Stomach (tissue), 9 donors: ENCODE data around the gene GLCE. TPM values are rescaled to one million over a fixed set of nuclear protein-coding genes. Genes with fewer than 3 reads are reported as not detected.

Experiments
- DNase-seq, 2 donors: peaks; one replicate each; pipeline versions ENCODE4 v3.0.0 to v3.0.0-alpha.2; 2013 to 2019
- H3K27ac ChIP-seq, 5 donors: fragments of 200-600 bp in 4 of 5; sonication (generic) in 4 of 5; one replicate each; pipeline ENCODE4 v1.5.1; 2013 to 2019; ENCODE audit warnings: mild to moderate bottlenecking in 1 of 5, moderate library complexity in 1 of 5
- H3K27me3 ChIP-seq, 3 donors: fragments of 200-600 bp; sonication (generic); one replicate each; pipeline ENCODE4 v1.5.1; 2017 to 2019; ENCODE audit warnings: mixed run types in 1 of 3
- H3K36me3 ChIP-seq, 4 donors: fragments of 200-600 bp; sonication (generic); 1 replicate in 3 of 4; 2 replicates in 1 of 4; pipeline ENCODE4 v1.5.1; 2016 to 2019
- H3K4me1 ChIP-seq, 4 donors: fragments of 200-600 bp; sonication (generic); one replicate each; pipeline ENCODE4 v1.5.1; 2016 to 2019
- H3K4me3 ChIP-seq, 4 donors: fragments of 200-600 bp; sonication (generic) in 3 of 4; one replicate each; pipeline ENCODE4 v1.5.1; 2016 to 2019; ENCODE audit warnings: mild to moderate bottlenecking in 1 of 4
- H3K9me3 ChIP-seq, 4 donors: fragments of 200-600 bp; sonication (generic); one replicate each; pipeline ENCODE4 v1.5.1; 2016 to 2019
- EP300 ChIP-seq: sonication (generic); formaldehyde crosslinking; IDR thresholded peaks from one replicate; pipeline ENCODE4 v1.6.1; 2017; ENCODE audit warnings: antibody characterized with exemption
- POLR2A ChIP-seq, 4 donors: fragments of 450-650 bp; IDR thresholded peaks; one replicate each; pipeline ENCODE4 v1.6.1; 2016; ENCODE audit warnings: antibody characterized with exemption in 4 of 4, control low read depth in 2 of 4, mild to moderate bottlenecking in 1 of 4, moderate library complexity in 1 of 4
- POLR2AphosphoS5 ChIP-seq, 3 donors: sonication (generic); formaldehyde crosslinking; IDR thresholded peaks; one replicate each; pipeline ENCODE4 v1.6.1; 2016; ENCODE audit warnings: antibody characterized with exemption in 3 of 3
- WGBS, 5 donors: extraction: QIAGEN DNeasy Blood & Tissue Kit in 3 of 5; methylation state at CpG; one replicate each; pipeline versions ENCODE4 v1.1.5 to v1.1.7; 2013 to 2018; 5-methylcytosine and 5-hydroxymethylcytosine counted together
- intact Hi-C: fragments of 100-400 bp; cut with DNase I; formaldehyde crosslinking; loops from one replicate; pipeline ENCODE4 v1.15.1; 2023; ENCODE audit warnings: low total_unique reads
- polyA plus RNA-seq, 3 donors: library from polyadenylated mRNA; stranded (reverse); fragments of 200-250 nt; gene quantifications; one replicate each; pipeline ENCODE4 v1.2.3, GENCODE V29; 2013
- total RNA-seq, 5 donors: library from RNA; depleted of rRNA; stranded (reverse); fragments of >200 nt; gene quantifications; one replicate each; pipeline versions ENCODE4 v1.1.0 to v1.2.3, GENCODE V29; 2014 to 2016
- TF ChIP-seq, protein P1 (sequence below), 7 experiments: fragments of 450-650 bp in 4 of 7; fragments of 200-600 bp in 3 of 7; sonication (generic) in 3 of 7; IDR thresholded peaks; one replicate each; pipeline ENCODE4 v1.5.1; 2016 to 2019; ENCODE audit warnings: antibody characterized with exemption in 7 of 7, control low read depth in 2 of 7, mild to moderate bottlenecking in 1 of 7
- donor health status: healthy with polysubstance abuse.
- donor health status: Bipolar disorder and iron deficiency.
- donor health status: healthy.

The GLCE gene
- total and polyA plus RNA-seq, 8 donors, result 5.5 to 50.9 (median 22.1) TPM

DNA sequence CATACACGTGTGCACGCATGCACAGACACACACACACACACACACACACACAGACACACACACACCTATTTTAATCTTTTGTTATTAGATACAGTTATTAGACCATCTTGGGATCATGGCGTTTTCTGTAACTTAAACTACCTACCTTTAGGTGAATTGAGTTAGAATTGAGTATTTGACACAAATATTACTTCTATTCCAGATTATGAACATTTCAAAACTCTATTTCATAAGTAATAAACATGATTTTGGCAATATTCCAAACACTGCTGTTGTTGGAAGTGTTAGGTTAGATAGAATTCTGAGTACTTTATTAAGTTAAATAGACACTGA, 65.6 kb downstream of the GLCE start:
- Histone ChIP-seq H3K4me3 (no peak overlapping the region), H3K27ac (no peak overlapping the region), H3K4me1 (peaks cover 0 to 18% (median 0%) of the 10 kb centered on the region in 4 donors), H3K27me3 (no peaks in the 10 kb centered on the region), H3K36me3 (peaks cover 0 to 22% (median 5%) of the 10 kb centered on the region in 4 donors), H3K9me3 (peaks cover 0 to 13% (median 4%) of the 10 kb centered on the region in 4 donors)
- no peak for DNase-seq
- intact Hi-C loops, result loop anchor here (10.0 kb wide), 1 partner anchor 171 kb away; no protein-coding TSS in a partner anchor
- WGBS, 5 donors, result 43 to 58% (median 47%) methylated on average over 3 of the region's 3 CpGs
- TF ChIP-seq, protein P1, sequence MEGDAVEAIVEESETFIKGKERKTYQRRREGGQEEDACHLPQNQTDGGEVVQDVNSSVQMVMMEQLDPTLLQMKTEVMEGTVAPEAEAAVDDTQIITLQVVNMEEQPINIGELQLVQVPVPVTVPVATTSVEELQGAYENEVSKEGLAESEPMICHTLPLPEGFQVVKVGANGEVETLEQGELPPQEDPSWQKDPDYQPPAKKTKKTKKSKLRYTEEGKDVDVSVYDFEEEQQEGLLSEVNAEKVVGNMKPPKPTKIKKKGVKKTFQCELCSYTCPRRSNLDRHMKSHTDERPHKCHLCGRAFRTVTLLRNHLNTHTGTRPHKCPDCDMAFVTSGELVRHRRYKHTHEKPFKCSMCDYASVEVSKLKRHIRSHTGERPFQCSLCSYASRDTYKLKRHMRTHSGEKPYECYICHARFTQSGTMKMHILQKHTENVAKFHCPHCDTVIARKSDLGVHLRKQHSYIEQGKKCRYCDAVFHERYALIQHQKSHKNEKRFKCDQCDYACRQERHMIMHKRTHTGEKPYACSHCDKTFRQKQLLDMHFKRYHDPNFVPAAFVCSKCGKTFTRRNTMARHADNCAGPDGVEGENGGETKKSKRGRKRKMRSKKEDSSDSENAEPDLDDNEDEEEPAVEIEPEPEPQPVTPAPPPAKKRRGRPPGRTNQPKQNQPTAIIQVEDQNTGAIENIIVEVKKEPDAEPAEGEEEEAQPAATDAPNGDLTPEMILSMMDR (IDR thresholded peaks at IDR 0.05), result no peak
- TF ChIP-seq POLR2A (IDR thresholded peaks at IDR 0.05), result no peak
- no peak for TF ChIP-seq EP300
- TF ChIP-seq POLR2AphosphoS5 (IDR thresholded peaks at IDR 0.05), result no peak

DNA sequence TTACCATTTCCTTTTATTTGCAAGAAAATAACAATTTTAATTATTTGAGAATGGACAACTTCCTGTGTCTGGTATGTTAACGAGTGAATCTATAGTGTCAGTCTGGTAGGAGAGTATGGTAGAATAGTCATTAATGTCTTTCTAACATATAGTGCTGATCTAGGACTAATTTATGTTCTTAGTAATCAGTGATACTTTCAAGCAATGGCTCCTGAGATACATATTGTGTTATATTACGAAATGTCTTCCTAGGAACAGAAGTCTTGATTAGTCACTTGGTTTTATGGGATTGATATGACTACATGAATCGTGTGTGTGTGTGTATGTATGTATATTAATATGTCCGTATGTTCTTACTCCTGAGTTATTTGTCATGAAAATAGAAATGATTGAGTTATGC, 71.7 kb downstream of the GLCE start:
- peaks cover 0 to 15% (median 5%) of the 10 kb centered on the region in 4 donors for H3K36me3 ChIP-seq
- WGBS, 5 donors, result 72 to 93% (median 78%) methylated on average over 4 of the region's 4 CpGs
- peaks cover 0 to 6% (median 0%) of the 10 kb centered on the region in 4 donors for H3K4me1 ChIP-seq
- no peak overlapping the region for H3K27ac ChIP-seq
- TF ChIP-seq POLR2A (IDR thresholded peaks at IDR 0.05) (no peak), POLR2AphosphoS5 (IDR thresholded peaks at IDR 0.05) (no peak), EP300 (no peak)
- TF ChIP-seq, protein P1 (IDR thresholded peaks at IDR 0.05), result no peak
- H3K9me3 ChIP-seq, result no peaks in the 10 kb centered on the region
- DNase-seq, result no peak
- intact Hi-C loops, result no loop called here
- H3K4me3 ChIP-seq, result no peak overlapping the region
- H3K27me3 ChIP-seq, result no peaks in the 10 kb centered on the region

DNA sequence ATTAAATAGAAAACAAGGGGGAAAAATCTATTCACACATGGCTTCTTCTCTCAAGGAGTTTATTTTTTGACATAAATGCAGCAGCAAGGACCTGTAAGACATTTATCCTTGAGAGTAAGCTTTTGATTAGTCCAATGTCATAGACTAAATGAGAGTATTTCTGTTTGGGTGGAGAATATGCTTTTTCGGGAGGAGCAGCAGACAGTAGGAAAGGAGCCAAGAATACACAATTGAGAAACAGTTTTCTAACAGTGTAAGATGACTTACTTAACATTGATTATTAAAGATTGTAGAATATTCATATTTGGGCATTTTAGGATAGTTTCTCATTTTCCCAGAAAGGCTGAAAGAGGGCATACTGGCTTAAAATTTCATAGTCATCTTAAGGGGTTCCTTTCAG, 72.3 kb downstream of the GLCE start:
- DNase-seq, result no peak
- H3K4me3 ChIP-seq, result no peak overlapping the region
- no peaks in the 10 kb centered on the region for H3K9me3 ChIP-seq
- H3K27ac ChIP-seq, result no peak overlapping the region
- intact Hi-C loops, result no loop called here
- H3K36me3 ChIP-seq, result peaks cover 0 to 15% (median 5%) of the 10 kb centered on the region in 4 donors
- H3K27me3 ChIP-seq, result no peaks in the 10 kb centered on the region
- peaks cover 0 to 6% (median 0%) of the 10 kb centered on the region in 4 donors for H3K4me1 ChIP-seq
- 56 to 74% (median 60%) methylated on average over 1 of the region's 1 CpG for WGBS, 5 donors
- TF ChIP-seq, protein P1 (IDR thresholded peaks at IDR 0.05), result no peak
- no peak for TF ChIP-seq POLR2AphosphoS5 (IDR thresholded peaks at IDR 0.05)
- TF ChIP-seq POLR2A (IDR thresholded peaks at IDR 0.05), result no peak
- no peak for TF ChIP-seq EP300

DNA sequence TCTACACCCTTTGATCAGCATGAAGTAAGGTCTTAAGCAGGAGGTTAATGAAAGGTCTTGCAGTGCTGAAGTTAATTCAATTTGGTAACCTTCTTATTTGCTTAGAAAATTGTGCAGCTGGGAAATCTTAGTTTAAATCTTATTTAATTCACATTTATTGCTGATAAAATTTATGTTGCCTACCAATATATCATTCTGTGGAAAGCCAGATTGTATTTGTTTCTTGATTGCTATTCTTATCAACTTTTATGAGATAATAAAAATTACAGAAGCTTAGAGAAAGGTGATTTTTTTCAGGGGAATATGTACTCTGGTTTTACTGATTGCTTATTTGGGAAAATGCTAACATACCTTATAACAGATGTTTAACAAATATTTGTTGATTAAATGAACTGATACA, 74.2 kb downstream of the GLCE start:
- H3K4me1 ChIP-seq, result peaks cover 0 to 6% (median 0%) of the 10 kb centered on the region in 4 donors
- no peak overlapping the region for H3K4me3 ChIP-seq
- peaks cover 0 to 3% (median 0%) of the 10 kb centered on the region in 4 donors for H3K36me3 ChIP-seq
- H3K27me3 ChIP-seq, result no peaks in the 10 kb centered on the region
- intact Hi-C loops, result no loop called here
- no peak overlapping the region for H3K27ac ChIP-seq
- H3K9me3 ChIP-seq, result no peaks in the 10 kb centered on the region
- DNase-seq, result no peak
- TF ChIP-seq POLR2A (IDR thresholded peaks at IDR 0.05) (no peak), EP300 (no peak), POLR2AphosphoS5 (IDR thresholded peaks at IDR 0.05) (no peak)
- TF ChIP-seq, protein P1 (IDR thresholded peaks at IDR 0.05), result no peak
